HepG2 (cell line): ENCODE measurements around the gene MTA2. TPM values are rescaled to one million over a fixed set of nuclear protein-coding genes. Genes with fewer than 3 reads are reported as not detected.
A peak's percentile ranks its signal among the peaks of the same experiment; 100 is the strongest.

Experiments
- ATF1 ChIP-seq: IDR thresholded peaks from 2 replicates; pipeline ENCODE4 v1.6.1; 2016; ENCODE audit warnings: mild to moderate bottlenecking, control low read depth
- FOXK1 ChIP-seq: sonication (generic); formaldehyde crosslinking; IDR thresholded peaks from 2 replicates; pipeline ENCODE4 v1.4.0; 2020; ENCODE audit warnings: low read depth, missing genetic modification reagents, borderline replicate concordance
- FOXP1 ChIP-seq, 2 experiments: fragments of 450-650 bp in 1 of 2; IDR thresholded peaks; 2 replicates each; pipeline ENCODE4 v1.6.1; 2017 to 2018; ENCODE audit warnings: antibody characterized with exemption in 1 of 2
- GTF3A ChIP-seq: sonication (generic); formaldehyde crosslinking; conservative IDR thresholded peaks from 2 replicates; pipeline ENCODE4 v1.4.0; 2020; ENCODE audit warnings: mild to moderate bottlenecking, missing genetic modification reagents
- HNRNPH1 ChIP-seq: fragments of 200-400 bp; formaldehyde crosslinking; optimal IDR thresholded peaks from 2 replicates; pipeline ENCODE3; 2017; ENCODE audit warnings: mild to moderate bottlenecking, low read depth, low read length
- HNRNPUL1 ChIP-seq: fragments of 200-400 bp; formaldehyde crosslinking; IDR thresholded peaks from 2 replicates; pipeline ENCODE4 v1.6.1; 2017; ENCODE audit warnings: low read depth, mild to moderate bottlenecking, low read length, moderate library complexity
- MED8 ChIP-seq: sonication (generic); formaldehyde crosslinking; IDR thresholded peaks from 2 replicates; pipeline ENCODE4 v1.8.1; 2023; ENCODE audit warnings: mild to moderate bottlenecking, missing genetic modification reagents; ENCODE audit not compliant: insufficient replicate concordance
- MXD4 ChIP-seq: IDR thresholded peaks from 2 replicates; pipeline ENCODE4 v1.6.1; 2016; ENCODE audit warnings: mild to moderate bottlenecking, missing biosample characterization, missing genetic modification reagents
- MYC ChIP-seq: sonication (generic); formaldehyde crosslinking; IDR thresholded peaks from 2 replicates; pipeline ENCODE4 v1.9.0; 2021; ENCODE audit warnings: missing genetic modification reagents, borderline replicate concordance
- PAX8 ChIP-seq: sonication (generic); formaldehyde crosslinking; IDR thresholded peaks from 2 replicates; pipeline ENCODE4 v1.8.0; 2022; ENCODE audit warnings: mild to moderate bottlenecking, missing genetic modification reagents, borderline replicate concordance
- RBFOX2 ChIP-seq: fragments of 200-400 bp; formaldehyde crosslinking; IDR thresholded peaks from 2 replicates; pipeline ENCODE4 v1.6.1; 2017; ENCODE audit warnings: low read depth, mild to moderate bottlenecking, low read length
- RELA ChIP-seq: sonication (generic); formaldehyde crosslinking; IDR thresholded peaks from 2 replicates; pipeline ENCODE4 v1.4.0; 2020; ENCODE audit warnings: missing genetic modification reagents
- SIN3A ChIP-seq: IDR thresholded peaks from 2 replicates; pipeline ENCODE4 v1.6.1; 2011; ENCODE audit warnings: low read depth, mild to moderate bottlenecking, control low read depth, low read length, borderline replicate concordance
- THAP11 ChIP-seq: IDR thresholded peaks from 2 replicates; pipeline ENCODE4 v1.6.1; 2016; ENCODE audit warnings: missing biosample characterization, missing genetic modification reagents
- U2AF2 ChIP-seq: fragments of 200-400 bp; formaldehyde crosslinking; IDR thresholded peaks from 2 replicates; pipeline ENCODE4 v1.6.1; 2017; ENCODE audit warnings: low read depth, mild to moderate bottlenecking, low read length
- ZFAT ChIP-seq: sonication (generic); formaldehyde crosslinking; conservative IDR thresholded peaks from 2 replicates; pipeline ENCODE4 v1.8.1; 2023; ENCODE audit warnings: missing genetic modification reagents, inconsistent platforms
- ZNF20 ChIP-seq: sonication (generic); formaldehyde crosslinking; IDR thresholded peaks from 2 replicates; pipeline ENCODE4 v1.4.0; 2020; ENCODE audit warnings: mild to moderate bottlenecking, moderate library complexity, missing genetic modification reagents
- ZNF205 ChIP-seq: IDR thresholded peaks from 2 replicates; pipeline ENCODE4 v1.6.1; 2018; ENCODE audit warnings: missing biosample characterization, missing genetic modification reagents
- ZNF235 ChIP-seq: sonication (generic); formaldehyde crosslinking; IDR thresholded peaks from 2 replicates; pipeline ENCODE4 v1.8.1; 2023; ENCODE audit warnings: mild to moderate bottlenecking, missing genetic modification reagents, borderline replicate concordance
- ZNF331 ChIP-seq: sonication (generic); formaldehyde crosslinking; IDR thresholded peaks from 2 replicates; pipeline ENCODE4 v1.4.0; 2020; ENCODE audit warnings: missing genetic modification reagents
- ZNF354B ChIP-seq: sonication (generic); formaldehyde crosslinking; IDR thresholded peaks from 2 replicates; pipeline ENCODE4 v1.8.0; 2022; ENCODE audit warnings: mild to moderate bottlenecking, missing genetic modification reagents
- ZNF496 ChIP-seq: sonication (generic); formaldehyde crosslinking; IDR thresholded peaks from 2 replicates; pipeline ENCODE4 v1.8.1; 2023; ENCODE audit warnings: mild to moderate bottlenecking, moderate library complexity, missing genetic modification reagents; ENCODE audit not compliant: insufficient replicate concordance
- ZNF703 ChIP-seq: sonication (generic); formaldehyde crosslinking; IDR thresholded peaks from 2 replicates; pipeline ENCODE4 v1.5.1; 2020; ENCODE audit warnings: missing genetic modification reagents, mild to moderate bottlenecking, moderate library complexity, borderline replicate concordance
- ZNF740 ChIP-seq: sonication (generic); formaldehyde crosslinking; IDR thresholded peaks from 2 replicates; pipeline ENCODE4 v1.4.0; 2020; ENCODE audit warnings: missing genetic modification reagents
- ZSCAN31 ChIP-seq: sonication (generic); formaldehyde crosslinking; IDR thresholded peaks from 2 replicates; pipeline ENCODE4 v1.5.0; 2020; ENCODE audit warnings: low read depth, mild to moderate bottlenecking, missing genetic modification reagents
- polyA plus RNA-seq, 8 experiments: library from polyadenylated mRNA; depleted of rRNA in 3 of 8; stranded (reverse) in 7 of 8; unstranded in 1 of 8; fragments of >200 nt; fragmentation: Illumina TruSeq in 4 of 8; extraction: Trizol in 4 of 8; gene quantifications; 2 replicates each; pipeline versions ENCODE4 v1.2.1 to v1.2.3, GENCODE V29; 2011 to 2016; ENCODE audit warnings: low read depth in 4 of 8, missing spikeins in 1 of 8, mixed read lengths in 1 of 8; ENCODE audit not compliant: insufficient read depth in 1 of 8
- total RNA-seq, 5 experiments: library from RNA; depleted of rRNA; stranded (reverse); fragments of >200 nt; fragmentation: Illumina TruSeq; extraction: Trizol; gene quantifications; 2 replicates each; pipeline ENCODE4 v1.2.3, GENCODE V29; 2016; ENCODE audit warnings: low read depth in 1 of 5
- TF ChIP-seq, protein P1 (sequence below): sonication (generic); formaldehyde crosslinking; IDR thresholded peaks from 2 replicates; pipeline ENCODE4 v1.5.1; 2020; ENCODE audit warnings: mild to moderate bottlenecking, missing genetic modification reagents

Gene MTA2
- total and polyA plus RNA-seq, 2 of the 13 experiments (the other 11 are each of a cell fraction or from before 2014, with no cell fraction given) = 14.0 to 70.0 TPM

DNA sequence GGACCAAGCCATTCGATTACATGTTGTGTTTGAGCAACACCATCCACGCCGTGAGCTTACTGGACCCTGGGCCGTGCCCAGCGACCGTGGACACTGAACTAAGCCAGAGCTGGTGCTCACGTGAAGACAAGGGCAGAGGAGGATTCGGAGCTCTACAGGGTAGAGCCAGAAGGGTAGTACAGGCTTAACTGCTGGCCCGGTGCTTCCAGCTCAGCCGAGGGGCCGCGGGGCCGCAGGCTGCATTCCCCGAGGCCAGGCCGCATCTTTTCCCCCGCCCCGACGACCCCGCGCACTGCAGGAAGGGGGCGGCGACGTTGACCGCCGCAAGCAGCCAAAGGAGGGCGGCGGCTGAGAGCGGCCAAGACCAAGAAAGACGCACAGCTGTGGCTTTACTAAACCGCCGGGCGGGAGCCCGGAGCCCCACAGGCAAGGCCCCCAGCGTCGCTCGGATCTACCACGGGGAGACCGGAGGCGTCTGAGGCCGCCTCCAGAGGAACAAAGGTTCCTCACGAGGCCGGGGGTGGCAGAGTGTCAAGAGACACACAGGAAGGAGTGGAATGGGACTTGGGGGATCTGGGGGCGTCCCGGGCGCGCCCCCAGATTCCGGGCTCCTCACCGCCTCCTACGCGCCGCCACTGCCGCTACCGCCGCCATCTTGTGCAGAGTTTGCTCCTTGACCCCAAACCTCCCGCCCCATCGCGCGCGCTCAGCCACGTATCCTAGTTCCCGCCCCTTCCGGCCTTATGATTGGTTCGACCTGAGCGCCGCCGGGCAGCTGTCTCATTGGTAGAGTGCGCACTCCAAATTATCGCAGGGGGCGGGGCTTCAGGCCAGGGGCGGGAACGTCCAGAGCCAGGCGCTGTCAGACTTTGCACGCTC, 44.5 kb upstream of the MTA2 start, which contains the start of gene GANAB (continued):
- TF ChIP-seq ZNF740 (CRISPR knock-in tag) (no peak), SIN3A (peak; percentile 91; the same call in 1 of the 2 replicates), GTF3A (no peak), MXD4 (peak; percentile 78; the same call in 1 of the 2 replicates), MED8 (peak; percentile 43), ZSCAN31 (CRISPR knock-in tag) (no peak), ATF1 (CRISPR knock-in tag) (peak; percentile 84), ZNF205 (no peak), ZNF354B (CRISPR knock-in tag) (no peak), FOXP1 (IDR thresholded peaks at IDR 0.05) (no peak), FOXP1 (CRISPR knock-in tag; IDR thresholded peaks at IDR 0.05) (no peak), ZNF331 (CRISPR knock-in tag) (peak; percentile 50; the same call in 1 of the 2 replicates), ZNF703 (CRISPR knock-in tag) (no peak), HNRNPUL1 (no peak), RBFOX2 (peak; percentile 98), HNRNPH1 (no peak), ZFAT (CRISPR knock-in tag) (no peak), RELA (CRISPR knock-in tag) (no peak), ZNF496 (CRISPR knock-in tag) (no peak), FOXK1 (no peak), ZNF20 (CRISPR knock-in tag) (no peak), MYC (peak; percentile 45; the same call in 1 of the 2 replicates), PAX8 (CRISPR knock-in tag) (no peak), ZNF235 (CRISPR knock-in tag) (0 out of 2 replicates have a peak, but pooled peaks have one; percentile 73), THAP11 (CRISPR knock-in tag) (peak; percentile 80), U2AF2 (no peak)
- TF ChIP-seq, protein P1, sequence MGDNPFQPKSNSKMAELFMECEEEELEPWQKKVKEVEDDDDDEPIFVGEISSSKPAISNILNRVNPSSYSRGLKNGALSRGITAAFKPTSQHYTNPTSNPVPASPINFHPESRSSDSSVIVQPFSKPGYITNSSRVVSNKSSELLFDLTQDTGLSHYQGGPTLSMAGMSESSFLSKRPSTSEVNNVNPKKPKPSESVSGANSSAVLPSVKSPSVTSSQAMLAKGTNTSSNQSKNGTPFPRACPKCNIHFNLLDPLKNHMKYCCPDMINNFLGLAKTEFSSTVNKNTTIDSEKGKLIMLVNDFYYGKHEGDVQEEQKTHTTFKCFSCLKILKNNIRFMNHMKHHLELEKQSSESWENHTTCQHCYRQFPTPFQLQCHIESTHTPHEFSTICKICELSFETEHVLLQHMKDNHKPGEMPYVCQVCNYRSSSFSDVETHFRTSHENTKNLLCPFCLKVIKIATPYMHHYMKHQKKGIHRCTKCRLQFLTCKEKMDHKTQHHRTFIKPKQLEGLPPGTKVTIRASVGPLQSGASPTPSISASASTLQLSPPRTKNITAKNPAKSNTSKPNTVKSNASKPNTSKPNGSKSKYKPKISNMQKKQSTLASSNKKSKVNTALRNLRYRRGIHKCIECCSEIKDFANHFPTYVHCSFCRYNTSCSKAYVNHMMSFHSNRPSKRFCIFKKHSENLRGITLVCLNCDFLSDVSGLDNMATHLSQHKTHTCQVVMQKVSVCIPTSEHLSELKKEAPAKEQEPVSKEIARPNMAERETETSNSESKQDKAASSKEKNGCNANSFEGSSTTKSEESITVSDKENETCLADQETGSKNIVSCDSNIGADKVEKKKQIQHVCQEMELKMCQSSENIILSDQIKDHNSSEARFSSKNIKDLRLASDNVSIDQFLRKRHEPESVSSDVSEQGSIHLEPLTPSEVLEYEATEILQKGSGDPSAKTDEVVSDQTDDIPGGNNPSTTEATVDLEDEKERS (CRISPR knock-in tag) = peak; percentile 35; the same call in 1 of the 2 replicates
